Cerebellar cortex (tissue), 1 donor: ENCODE measurements around the gene ZSCAN10.
"Not testable (repeated sequence)": the region's sequence is repeated elsewhere in the genome, so short reads cannot be mapped to it uniquely, and the experiment has no call there.

Experiments used
- DNase-seq: peaks from one replicate; pipeline ENCODE4 v3.0.0-alpha.2; 2015; ENCODE audit warnings: low spot score

The ZSCAN10 gene

GRCh38 chr16:3085868-3086595 is 13.1 kb downstream of the ZSCAN10 start:
- DNase-seq: no peak

DNA sequence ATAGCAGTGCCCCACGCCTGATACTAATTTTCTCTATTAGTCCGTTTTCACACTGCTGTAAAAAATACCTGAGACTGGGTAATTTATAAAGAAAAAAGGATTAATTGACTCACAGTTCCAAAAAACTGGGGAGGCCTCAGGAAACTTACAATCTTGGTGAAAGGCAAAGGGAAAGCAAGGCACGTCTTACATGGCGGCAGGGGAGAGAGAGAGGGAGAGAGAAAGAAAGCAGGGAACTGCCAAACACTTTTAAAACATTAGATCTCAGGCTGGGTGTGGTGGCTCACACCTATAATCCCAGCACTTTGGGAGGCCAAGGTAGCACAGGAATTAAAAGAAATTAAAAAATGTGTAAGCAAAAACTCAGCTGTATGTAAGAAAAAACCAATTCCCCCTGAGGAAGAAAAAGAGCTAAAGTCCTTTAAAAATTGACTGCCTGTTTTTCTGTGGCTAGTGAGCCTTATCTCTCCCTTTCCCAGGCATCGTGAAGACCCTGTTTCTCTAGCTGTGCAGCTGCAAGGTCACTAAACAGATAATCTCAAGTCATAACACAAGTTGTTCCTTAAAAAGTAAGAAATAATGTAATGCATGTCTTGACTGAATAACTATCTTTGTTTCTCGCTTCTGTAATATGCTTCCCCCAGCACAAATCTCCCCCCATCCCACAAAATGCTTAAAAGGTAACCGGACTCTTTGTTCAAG is 14.0 kb downstream of the ZSCAN10 start:
- DNase-seq: no peak

DNA sequence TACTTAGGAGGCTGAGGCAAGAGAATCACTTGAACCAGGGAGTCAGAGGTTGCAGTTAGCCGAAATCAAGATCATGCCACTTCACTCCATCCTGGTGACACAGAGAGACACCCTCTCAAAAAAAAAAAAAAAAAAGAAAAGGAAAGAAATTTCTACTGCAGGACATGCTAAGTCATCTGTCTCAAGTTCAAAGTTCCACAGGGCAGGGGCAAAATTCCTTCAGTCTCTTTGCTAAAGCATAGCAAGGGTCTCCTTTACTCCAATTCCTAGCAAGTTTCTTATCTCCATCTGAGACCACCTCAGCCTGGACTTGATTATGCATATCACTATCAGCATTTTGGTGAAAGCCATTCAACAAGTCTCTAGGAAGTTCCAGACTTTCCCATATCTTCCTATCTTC is 14.6 kb downstream of the ZSCAN10 start:
- no peak for DNase-seq

- not testable (repeated sequence) for DNase-seq
Measured at GRCh38 chr16:3083408-3083807, 15.7 kb downstream of the ZSCAN10 start.

DNA sequence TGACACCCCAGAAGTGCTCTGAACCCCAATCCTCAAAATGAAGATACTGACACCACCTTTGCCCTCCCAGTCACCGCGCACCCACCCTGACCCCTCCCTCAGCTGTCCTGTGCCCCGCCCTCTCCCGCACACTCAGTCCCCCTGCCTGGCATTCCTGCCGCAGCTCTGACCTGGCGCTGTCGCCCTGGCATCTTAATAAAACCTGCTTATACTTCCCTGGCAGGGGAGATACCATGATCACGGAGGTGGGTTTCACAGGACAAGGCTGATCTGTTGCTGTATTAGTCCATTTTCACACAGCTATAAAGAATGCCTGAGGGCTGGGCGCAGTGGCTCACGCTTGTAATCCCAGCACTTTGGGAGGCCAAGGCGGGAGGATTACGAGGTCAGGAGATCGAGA is 17.1 kb downstream of the ZSCAN10 start:
- DNase-seq: not testable (repeated sequence)

DNA sequence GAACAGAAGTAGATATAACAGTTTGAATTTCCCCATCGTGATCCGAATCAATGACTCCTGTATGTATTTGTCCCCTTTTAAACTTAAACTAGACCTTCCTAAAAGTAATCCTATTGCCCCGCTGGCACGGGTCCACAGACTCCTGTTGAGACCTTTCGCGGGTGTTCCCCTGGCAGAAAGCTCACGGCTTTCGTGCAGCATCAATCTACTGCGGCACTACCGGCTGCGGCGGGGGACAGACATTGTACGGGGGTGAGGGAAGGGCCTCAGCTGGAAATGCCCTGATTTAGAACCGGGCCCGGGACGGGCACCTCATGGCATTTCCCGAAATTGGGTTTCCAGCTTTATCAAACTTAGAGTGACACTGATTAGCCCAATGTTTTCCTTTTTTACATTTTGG is 19.1 kb downstream of the ZSCAN10 start:
- DNase-seq: no peak

GRCh38 chr16:3076577-3076976 is 22.5 kb downstream of the ZSCAN10 start:
- DNase-seq: no peak

DNA sequence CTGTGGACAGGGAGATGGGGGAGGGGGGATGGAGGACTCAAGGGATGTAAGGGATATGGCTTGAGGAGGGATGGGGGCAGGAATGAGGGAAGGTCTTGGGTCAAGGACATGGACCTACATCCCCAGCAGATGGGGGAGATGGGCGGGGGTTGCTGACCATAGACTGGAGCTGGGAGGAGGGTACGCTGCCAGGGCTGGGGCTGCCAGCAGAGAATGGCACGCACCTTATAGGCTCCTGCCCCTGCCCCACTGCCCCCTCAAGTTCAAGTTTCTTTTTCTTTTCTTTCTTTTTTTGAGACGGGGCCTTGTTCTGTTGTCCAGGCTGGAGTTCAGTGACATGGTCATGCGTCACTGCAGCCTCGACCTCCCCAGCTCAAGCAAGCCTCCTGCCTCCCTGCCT is 23.1 kb downstream of the ZSCAN10 start:
- DNase-seq: not testable (repeated sequence)

DNA sequence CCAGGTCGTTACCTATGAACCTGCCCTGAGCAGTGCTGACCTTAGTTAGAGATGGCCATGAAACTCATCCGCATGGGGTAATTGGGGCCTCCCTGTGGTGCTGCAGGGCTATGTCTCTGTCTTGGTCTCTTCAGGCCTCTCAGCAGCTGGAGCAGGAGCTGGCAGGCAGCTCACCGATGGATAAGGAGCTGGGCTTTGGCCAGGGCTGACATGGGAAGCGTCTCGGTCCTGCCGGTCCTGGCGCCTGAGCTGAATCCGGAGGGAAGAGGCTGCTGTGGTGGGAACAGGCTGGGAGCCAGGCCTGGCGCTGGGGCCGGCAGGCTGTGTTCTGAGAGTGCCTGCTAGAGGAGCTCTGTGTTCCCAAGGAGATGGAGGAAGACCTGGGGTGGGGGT is 23.6 kb downstream of the ZSCAN10 start:
- DNase-seq: no peak

DNA sequence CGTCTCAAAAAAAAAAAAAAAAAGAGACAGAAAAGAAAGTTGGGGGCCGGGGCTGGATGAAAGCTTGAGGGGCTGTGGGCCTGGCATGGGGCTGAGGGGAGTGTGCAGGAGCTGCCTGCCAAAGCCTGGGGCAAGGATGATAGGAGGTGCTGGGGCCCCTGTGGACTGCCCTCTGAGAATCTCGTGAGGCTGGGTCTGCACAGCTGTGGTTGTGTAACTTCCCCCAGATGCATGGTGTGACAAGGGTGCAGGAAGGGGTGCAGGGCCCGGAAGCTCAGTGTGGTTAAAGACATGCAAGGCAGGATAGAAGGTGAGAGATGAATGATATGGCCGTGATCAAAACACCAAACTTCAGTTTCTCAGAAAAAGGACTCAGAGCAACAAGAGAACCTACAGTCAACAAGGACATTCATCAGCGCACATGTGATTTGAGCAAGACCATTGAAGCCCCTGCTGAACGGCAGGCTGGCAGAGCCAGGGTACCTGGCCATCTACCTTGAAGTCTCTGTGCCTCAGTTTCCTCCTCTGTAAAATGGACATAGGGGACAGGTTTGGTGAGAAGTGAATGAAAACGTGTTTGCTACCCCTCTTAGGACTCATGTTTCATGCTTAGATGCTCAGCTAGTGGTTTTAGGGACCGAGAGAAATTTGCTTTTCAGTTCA is 24.1 kb downstream of the ZSCAN10 start:
- DNase-seq: no peak

GRCh38 chr16:3073448-3073847 is 25.6 kb downstream of the ZSCAN10 start:
- no peak for DNase-seq

GRCh38 chr16:3072576-3073263 is 26.4 kb downstream of the ZSCAN10 start:
- DNase-seq: not testable (repeated sequence)

DNA sequence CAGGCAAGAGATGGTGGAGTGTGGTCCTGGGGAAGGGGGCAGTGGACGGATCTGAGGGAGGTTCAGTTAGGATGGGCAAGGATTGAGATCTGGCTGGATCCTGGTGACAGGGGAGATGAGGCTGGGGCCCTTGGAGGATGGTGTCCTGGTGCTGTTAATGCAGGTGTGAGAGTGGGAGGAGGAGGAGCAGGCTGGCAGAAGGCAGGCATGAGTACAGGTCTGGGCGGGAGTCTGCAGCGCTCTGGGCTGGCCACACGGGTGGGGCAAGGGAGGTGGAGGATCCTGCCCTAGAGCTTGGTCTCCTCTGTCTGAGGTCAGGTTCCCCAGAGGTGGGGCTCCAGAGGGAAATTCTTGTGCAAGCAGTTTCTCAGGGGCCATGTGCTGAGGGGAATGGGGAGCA is 26.9 kb downstream of the ZSCAN10 start:
- not testable (repeated sequence) for DNase-seq

DNA sequence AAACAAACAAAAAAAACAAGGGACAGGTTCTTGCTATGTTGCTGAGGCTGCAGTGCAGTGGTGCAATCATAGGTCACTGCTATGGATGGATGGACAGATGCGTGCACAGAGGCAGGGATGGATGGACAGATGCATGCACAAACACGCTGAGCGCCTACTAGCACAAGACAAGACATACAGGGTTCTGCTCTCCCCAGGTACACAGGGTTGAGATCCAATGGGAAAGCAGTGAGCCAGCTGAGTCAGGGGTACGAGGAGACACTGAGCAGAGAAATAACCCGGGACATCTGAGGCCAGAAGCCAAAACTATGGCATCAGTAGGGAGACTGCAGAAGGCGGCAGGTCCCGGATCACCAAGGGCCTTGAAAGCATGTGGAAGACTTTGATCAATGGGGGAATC is 27.4 kb downstream of the ZSCAN10 start:
- no peak for DNase-seq

DNA sequence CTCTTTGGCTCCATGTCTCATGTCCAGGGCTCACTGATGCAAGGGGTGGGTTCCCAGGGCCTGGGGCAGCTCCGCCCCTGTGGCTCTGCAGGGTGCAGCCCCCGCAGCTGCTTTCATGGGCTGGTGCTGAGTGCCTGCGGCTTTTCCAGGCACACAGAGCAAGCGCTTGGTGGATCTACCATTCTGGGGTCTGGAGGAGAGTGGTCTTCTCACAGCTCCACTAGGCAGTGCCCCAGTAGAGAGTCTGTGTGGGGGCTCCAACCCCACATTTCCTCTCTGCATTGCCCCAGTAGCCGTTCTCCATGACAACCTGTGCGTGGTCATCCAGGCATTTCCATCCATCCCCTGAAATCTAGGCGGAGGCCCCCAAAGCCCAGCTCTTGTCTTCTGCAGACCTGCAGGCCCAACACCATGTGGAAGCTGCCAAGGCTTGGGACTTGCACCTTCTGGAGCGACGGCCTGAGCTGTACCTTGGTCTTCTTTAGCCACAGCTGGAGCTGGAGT is 28.4 kb downstream of the ZSCAN10 start:
- no peak for DNase-seq

DNA sequence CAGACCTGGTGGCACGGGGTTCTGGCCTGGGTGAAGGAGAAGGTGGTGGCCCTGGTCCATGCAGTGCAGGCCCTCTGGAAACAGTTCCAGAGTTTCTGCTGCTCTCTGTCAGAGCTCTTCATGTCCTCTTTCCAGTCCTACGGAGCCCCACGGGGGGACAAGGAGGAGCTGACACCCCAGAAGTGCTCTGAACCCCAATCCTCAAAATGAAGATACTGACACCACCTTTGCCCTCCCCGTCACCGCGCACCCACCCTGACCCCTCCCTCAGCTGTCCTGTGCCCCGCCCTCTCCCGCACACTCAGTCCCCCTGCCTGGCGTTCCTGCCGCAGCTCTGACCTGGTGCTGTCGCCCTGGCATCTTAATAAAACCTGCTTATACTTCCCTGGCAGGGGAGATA is 29.9 kb downstream of the ZSCAN10 start:
- not testable (repeated sequence) for DNase-seq

- DNase-seq: no peak
Measured at GRCh38 chr16:3068487-3068886, 30.6 kb downstream of the ZSCAN10 start.

DNA sequence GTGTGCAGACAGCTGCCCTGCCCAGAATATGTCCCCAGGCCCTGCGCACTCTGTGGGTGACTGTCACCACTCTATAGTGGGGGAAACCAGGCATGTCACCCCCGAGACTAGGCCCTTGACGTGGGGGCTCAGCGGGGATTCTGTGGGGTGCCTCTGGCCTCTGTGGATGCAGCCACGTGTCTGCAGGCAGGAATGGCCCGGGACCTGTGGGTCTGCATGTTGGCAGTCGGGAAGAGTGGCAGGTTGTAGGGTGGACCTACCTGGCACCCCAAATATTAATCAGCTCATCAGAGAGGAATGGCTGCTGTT is 32.7 kb downstream of the ZSCAN10 start:
- DNase-seq: no peak

DNA sequence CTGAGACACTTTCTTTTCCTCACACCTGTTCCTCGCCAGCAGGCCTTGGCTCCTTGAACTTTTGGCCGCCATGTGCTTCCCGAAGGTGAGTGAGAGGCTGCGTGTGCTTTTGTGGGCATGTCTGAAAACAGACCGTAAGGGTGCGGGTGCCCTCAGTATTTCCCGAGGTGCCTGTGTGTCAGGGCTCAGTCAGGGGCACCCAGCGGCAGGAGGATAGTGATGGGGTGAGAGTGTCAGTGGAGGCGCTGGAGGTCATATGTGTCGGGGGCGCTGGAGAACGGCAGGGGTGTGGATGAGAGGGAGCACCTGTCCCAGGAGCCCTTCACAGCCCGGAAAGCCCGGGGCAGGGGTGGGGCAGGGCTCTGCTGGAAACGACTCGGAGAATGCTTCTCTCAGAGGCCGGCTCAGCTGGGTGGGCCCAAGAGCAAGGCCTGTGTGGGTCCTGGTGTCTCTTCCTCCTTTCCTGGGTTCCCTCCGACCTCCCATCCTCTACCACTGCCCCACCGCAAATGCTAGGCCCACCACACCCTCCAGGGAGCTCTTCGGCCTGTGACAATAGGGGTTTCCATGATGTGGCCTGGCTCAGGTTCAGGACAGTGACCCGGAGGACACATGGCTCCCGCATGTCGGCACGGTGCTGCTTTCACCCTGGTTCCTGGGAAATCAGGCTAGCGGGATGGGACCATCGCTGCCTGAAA is 33.2 kb downstream of the ZSCAN10 start:
- no peak for DNase-seq

- no peak for DNase-seq
Measured at GRCh38 chr16:3065069-3065741, 33.9 kb downstream of the ZSCAN10 start, which contains the start of gene IL32. Gene IL32, plus strand, starts transcription at chr16:3065640. Its CDS starts 172 bp downstream, at chr16:3065812.
